ENCODE measurements around the gene ZCWPW1.

The ZCWPW1 gene, protein sequence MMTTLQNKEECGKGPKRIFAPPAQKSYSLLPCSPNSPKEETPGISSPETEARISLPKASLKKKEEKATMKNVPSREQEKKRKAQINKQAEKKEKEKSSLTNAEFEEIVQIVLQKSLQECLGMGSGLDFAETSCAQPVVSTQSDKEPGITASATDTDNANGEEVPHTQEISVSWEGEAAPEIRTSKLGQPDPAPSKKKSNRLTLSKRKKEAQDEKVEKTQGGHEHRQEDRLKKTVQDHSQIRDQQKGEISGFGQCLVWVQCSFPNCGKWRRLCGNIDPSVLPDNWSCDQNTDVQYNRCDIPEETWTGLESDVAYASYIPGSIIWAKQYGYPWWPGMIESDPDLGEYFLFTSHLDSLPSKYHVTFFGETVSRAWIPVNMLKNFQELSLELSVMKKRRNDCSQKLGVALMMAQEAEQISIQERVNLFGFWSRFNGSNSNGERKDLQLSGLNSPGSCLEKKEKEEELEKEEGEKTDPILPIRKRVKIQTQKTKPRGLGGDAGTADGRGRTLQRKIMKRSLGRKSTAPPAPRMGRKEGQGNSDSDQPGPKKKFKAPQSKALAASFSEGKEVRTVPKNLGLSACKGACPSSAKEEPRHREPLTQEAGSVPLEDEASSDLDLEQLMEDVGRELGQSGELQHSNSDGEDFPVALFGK

GRCh38 chr7:100428199-100428966 is at the start of gene ZCWPW1:
Gene ZCWPW1 (minus strand): TSS chr7:100428703. CDS start chr7:100420649, 8,054 bp downstream.
- Histone ChIP-seq H3K4me1 (ENCODE audit: insufficient read depth, low read length, severe bottlenecking) (peaks cover 34% of the 10 kb centered on the region), H3K27ac (ENCODE audit: low read depth, low read length, poor library complexity, severe bottlenecking) (peak within 1 kb of the TSS; percentile 92), H3K4me3 (ENCODE audit: low read depth, low read length, poor library complexity, severe bottlenecking) (peak within 1 kb of the TSS; percentile 77), H3K9me3 (ENCODE audit: low read length) (no peaks in the 10 kb centered on the region), H3F3A (ENCODE audit: insufficient read depth, low read length) (0 out of 2 replicates have a peak, but pooled peaks cover 6% of the 10 kb centered on the region), H3K9me2 (ENCODE audit: low read depth, low read length) (no peaks in the 10 kb centered on the region), H3K36me3 (ENCODE audit: insufficient read depth, low read length) (peaks cover 27% of the 10 kb centered on the region), H3K27me3 (ENCODE audit: insufficient read depth, low read length) (no peaks in the 10 kb centered on the region), H3K9ac (ENCODE audit: low read length) (peak within 1 kb of the TSS; percentile 95), H3K4me2 (ENCODE audit: low read length) (peak within 1 kb of the TSS; percentile 77), H3K79me2 (ENCODE audit: insufficient read depth, low read length) (no peaks in the 10 kb centered on the region), H2AFZ (ENCODE audit: low read length) (no peak within 1 kb of the TSS), H4K20me1 (ENCODE audit: insufficient read depth, low read length) (no peaks in the 10 kb centered on the region)
- TF ChIP-seq, protein P1, sequence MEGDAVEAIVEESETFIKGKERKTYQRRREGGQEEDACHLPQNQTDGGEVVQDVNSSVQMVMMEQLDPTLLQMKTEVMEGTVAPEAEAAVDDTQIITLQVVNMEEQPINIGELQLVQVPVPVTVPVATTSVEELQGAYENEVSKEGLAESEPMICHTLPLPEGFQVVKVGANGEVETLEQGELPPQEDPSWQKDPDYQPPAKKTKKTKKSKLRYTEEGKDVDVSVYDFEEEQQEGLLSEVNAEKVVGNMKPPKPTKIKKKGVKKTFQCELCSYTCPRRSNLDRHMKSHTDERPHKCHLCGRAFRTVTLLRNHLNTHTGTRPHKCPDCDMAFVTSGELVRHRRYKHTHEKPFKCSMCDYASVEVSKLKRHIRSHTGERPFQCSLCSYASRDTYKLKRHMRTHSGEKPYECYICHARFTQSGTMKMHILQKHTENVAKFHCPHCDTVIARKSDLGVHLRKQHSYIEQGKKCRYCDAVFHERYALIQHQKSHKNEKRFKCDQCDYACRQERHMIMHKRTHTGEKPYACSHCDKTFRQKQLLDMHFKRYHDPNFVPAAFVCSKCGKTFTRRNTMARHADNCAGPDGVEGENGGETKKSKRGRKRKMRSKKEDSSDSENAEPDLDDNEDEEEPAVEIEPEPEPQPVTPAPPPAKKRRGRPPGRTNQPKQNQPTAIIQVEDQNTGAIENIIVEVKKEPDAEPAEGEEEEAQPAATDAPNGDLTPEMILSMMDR (IDR thresholded peaks at IDR 0.05; ENCODE audit: low read length): no peak
- no peak for TF ChIP-seq EZH2 (IDR thresholded peaks at IDR 0.05; ENCODE audit: borderline replicate concordance, low read length)

DNA sequence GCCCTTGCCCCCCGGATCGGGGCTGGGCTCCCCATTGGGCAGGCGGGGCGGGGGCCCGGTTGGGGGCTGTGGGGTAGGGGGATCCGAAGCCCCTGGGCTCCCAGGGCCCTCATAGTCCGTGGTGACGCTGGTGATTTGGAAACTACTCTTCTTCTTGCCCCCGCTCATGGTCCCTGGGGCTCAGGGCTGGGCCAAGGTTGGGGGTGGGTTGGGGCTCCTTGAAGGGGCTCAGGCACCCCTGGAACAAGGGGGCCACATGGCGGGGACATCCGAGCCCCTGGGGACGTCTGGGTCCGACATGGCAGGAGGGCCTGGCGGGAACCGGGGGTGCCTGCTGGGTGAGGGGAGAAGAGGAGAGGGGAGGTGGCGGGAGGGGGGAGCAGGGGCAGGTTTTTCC is 49.4 kb upstream of the ZCWPW1 start:
- peak overlapping the region; percentile 58 for H3K27ac ChIP-seq (ENCODE audit: low read depth, low read length, poor library complexity, severe bottlenecking)
- no peaks in the 10 kb centered on the region for H3F3A ChIP-seq (ENCODE audit: insufficient read depth, low read length)
- TF ChIP-seq, protein P1 (IDR thresholded peaks at IDR 0.05; ENCODE audit: low read length): no peak
- no peak for TF ChIP-seq EZH2 (IDR thresholded peaks at IDR 0.05; ENCODE audit: borderline replicate concordance, low read length)
- H3K4me2 ChIP-seq (ENCODE audit: low read length): peak overlapping the region; percentile 78
- no peaks in the 10 kb centered on the region for H3K27me3 ChIP-seq (ENCODE audit: insufficient read depth, low read length)
- H2AFZ ChIP-seq (ENCODE audit: low read length): no peak overlapping the region
- peaks cover 13% of the 10 kb centered on the region for H3K36me3 ChIP-seq (ENCODE audit: insufficient read depth, low read length)
- peak overlapping the region; percentile 75 for H3K9ac ChIP-seq (ENCODE audit: low read length)
- no peaks in the 10 kb centered on the region for H3K9me2 ChIP-seq (ENCODE audit: low read depth, low read length)
- no peaks in the 10 kb centered on the region for H3K9me3 ChIP-seq (ENCODE audit: low read length)
- no peaks in the 10 kb centered on the region for H3K79me2 ChIP-seq (ENCODE audit: insufficient read depth, low read length)
- H3K4me3 ChIP-seq (ENCODE audit: low read depth, low read length, poor library complexity, severe bottlenecking): peak overlapping the region; percentile 71
- H4K20me1 ChIP-seq (ENCODE audit: insufficient read depth, low read length): no peaks in the 10 kb centered on the region
- peaks cover 40% of the 10 kb centered on the region for H3K4me1 ChIP-seq (ENCODE audit: insufficient read depth, low read length, severe bottlenecking)
